ENCODE results near the gene ADAR.

- TF ChIP-seq EZH2 (IDR thresholded peaks at IDR 0.05; ENCODE audit: low read length) = no peak
- TF ChIP-seq, protein P1, sequence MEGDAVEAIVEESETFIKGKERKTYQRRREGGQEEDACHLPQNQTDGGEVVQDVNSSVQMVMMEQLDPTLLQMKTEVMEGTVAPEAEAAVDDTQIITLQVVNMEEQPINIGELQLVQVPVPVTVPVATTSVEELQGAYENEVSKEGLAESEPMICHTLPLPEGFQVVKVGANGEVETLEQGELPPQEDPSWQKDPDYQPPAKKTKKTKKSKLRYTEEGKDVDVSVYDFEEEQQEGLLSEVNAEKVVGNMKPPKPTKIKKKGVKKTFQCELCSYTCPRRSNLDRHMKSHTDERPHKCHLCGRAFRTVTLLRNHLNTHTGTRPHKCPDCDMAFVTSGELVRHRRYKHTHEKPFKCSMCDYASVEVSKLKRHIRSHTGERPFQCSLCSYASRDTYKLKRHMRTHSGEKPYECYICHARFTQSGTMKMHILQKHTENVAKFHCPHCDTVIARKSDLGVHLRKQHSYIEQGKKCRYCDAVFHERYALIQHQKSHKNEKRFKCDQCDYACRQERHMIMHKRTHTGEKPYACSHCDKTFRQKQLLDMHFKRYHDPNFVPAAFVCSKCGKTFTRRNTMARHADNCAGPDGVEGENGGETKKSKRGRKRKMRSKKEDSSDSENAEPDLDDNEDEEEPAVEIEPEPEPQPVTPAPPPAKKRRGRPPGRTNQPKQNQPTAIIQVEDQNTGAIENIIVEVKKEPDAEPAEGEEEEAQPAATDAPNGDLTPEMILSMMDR (optimal IDR thresholded peaks at IDR 0.05 in 1 of 3, IDR thresholded peaks at IDR 0.05 in 1 of 3, conservative IDR thresholded peaks at IDR 0.05 in 1 of 3; ENCODE audit: extremely low read depth in 1 of 3, insufficient read depth in 2 of 3, low read length in 3 of 3) = no peak
These were observed 49.1 kb downstream of the ADAR start for GRCh38 chr1:154558720-154559465.
